ENCODE results near the gene LHFPL6. TPM values are rescaled to one million over a fixed set of nuclear protein-coding genes. Genes with fewer than 3 reads are reported as not detected.
A peak's percentile ranks its signal among the peaks of the same experiment; 100 is the strongest.

Gene LHFPL6
- total RNA-seq, 1 donor = 57.9 TPM

DNA sequence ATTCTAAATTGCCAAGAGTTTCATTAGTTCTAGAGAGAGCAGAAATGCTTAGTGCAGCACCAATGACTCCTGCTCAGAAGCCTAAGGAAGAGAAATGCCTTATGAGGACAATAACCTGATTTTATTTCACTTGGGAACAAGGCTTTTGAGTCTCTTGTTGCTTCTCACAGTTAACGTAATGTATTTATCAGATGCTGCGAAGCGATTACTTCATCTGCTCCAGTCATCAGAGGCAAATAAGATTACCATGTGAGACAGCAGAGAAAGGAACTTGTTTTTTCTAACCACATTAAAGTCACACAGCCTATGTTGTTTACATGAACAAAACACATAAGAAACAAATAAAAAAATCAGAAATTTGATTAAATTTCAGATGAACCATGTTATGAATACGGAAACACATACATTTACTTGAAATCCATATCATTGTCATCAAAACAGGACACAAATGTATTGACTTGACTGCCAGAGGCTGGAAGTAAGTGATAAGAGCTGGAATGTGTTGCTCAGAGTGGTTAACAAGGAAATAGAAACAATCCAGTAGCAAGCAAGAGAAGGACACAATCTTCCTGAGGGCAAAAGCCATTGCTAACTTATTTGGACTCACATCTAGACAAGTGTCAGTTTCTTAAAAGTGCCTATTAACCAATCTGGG is 147.3 kb downstream of the LHFPL6 start:
- DNase-seq (ENCODE audit: low read depth) = peak; percentile 68
- TF ChIP-seq, protein P1, sequence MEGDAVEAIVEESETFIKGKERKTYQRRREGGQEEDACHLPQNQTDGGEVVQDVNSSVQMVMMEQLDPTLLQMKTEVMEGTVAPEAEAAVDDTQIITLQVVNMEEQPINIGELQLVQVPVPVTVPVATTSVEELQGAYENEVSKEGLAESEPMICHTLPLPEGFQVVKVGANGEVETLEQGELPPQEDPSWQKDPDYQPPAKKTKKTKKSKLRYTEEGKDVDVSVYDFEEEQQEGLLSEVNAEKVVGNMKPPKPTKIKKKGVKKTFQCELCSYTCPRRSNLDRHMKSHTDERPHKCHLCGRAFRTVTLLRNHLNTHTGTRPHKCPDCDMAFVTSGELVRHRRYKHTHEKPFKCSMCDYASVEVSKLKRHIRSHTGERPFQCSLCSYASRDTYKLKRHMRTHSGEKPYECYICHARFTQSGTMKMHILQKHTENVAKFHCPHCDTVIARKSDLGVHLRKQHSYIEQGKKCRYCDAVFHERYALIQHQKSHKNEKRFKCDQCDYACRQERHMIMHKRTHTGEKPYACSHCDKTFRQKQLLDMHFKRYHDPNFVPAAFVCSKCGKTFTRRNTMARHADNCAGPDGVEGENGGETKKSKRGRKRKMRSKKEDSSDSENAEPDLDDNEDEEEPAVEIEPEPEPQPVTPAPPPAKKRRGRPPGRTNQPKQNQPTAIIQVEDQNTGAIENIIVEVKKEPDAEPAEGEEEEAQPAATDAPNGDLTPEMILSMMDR (IDR thresholded peaks at IDR 0.05; ENCODE audit: insufficient read depth, low read depth, low read length) = no peak
- no peak overlapping the region for H3K4me3 ChIP-seq (ENCODE audit: low read depth, low read length)

DNA sequence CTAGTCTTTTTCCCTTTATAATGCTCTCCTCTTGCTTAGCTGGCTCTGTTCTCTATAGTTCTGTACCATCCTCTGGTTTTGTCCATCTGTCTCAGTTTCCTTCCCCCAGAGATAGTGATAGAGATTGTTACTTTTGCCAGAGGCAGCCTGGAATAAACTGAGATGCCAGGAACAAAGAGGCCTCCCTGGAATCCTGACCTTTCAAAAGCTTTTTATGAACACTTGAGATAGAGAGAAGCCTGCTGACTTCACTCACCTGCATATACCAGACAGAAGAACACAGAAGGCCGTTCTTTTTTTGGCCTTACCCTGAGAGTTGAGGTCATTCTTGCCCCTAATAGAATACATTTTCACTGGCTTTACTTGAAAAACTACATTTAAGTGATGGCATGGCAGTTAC is 150.2 kb downstream of the LHFPL6 start:
- no peak for DNase-seq (ENCODE audit: low read depth)
- H3K4me3 ChIP-seq (ENCODE audit: low read depth, low read length) = no peak overlapping the region
- TF ChIP-seq, protein P1 (IDR thresholded peaks at IDR 0.05; ENCODE audit: insufficient read depth, low read depth, low read length) = no peak

DNA sequence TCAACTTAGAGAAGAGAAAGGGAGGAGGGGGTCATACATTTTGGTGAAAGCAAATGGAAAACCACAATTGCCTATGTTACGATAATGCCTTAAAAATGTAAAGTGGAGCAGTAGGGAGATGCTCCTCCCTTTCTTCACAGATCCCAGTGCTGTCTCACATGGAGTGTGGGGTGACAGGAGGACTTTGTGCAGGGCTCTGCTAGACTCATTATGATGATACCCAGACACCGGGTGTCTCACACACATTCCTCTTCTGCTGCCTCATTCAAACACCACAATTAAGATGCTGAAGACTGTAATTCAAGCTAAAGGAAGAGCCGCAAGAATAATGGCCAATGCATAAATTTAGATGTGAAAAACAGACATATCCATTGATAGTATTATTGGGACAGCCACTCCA is 150.6 kb downstream of the LHFPL6 start:
- no peak overlapping the region for H3K4me3 ChIP-seq (ENCODE audit: low read depth, low read length)
- TF ChIP-seq, protein P1 (IDR thresholded peaks at IDR 0.05; ENCODE audit: insufficient read depth, low read depth, low read length) = no peak
- DNase-seq (ENCODE audit: low read depth) = peak; percentile 68

DNA sequence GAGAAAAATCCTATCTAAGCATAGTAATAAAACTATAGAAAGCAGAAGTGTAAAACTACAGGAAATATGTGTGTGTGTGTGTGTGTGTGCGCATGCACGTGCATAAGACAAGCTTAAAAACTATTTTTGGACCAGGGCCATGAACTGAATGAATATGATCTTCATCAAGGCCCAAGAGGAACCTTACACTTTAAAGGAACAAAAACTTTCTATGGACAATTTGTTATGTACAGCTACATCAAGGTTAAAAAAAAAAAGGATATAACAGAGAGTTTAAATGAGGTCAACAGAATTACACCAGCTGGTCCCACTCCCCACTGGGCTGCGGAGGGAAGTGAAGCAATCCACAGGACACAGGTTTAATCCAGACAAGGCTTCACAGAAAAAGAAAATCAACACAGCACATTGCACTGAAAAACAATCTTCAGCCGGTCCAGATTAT is 151.1 kb downstream of the LHFPL6 start:
- DNase-seq (ENCODE audit: low read depth) = peak; percentile 75
- TF ChIP-seq, protein P1 (IDR thresholded peaks at IDR 0.05; ENCODE audit: insufficient read depth, low read depth, low read length) = no peak
- no peak overlapping the region for H3K4me3 ChIP-seq (ENCODE audit: low read depth, low read length)

DNA sequence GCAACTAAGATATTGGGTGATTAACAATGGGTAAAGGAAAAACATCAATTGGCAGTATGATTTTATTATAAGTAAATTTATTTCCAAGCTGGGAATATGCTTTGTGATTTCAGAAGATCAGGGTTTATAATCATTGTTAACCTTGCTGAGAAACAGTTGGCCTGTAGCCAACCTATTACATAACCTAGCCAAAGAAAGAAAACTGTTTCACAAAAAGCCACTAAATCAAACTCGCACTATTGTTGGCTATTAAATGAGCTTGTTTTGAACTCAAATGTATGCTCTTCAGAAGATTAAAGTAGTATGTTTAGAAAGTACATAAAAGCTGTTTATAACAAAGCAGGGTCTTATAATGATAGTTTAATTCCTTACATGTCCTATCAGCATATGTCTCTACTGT is 151.7 kb downstream of the LHFPL6 start:
- TF ChIP-seq, protein P1 (IDR thresholded peaks at IDR 0.05; ENCODE audit: insufficient read depth, low read depth, low read length) = no peak
- no peak overlapping the region for H3K4me3 ChIP-seq (ENCODE audit: low read depth, low read length)
- DNase-seq (ENCODE audit: low read depth) = peak; percentile 69

DNA sequence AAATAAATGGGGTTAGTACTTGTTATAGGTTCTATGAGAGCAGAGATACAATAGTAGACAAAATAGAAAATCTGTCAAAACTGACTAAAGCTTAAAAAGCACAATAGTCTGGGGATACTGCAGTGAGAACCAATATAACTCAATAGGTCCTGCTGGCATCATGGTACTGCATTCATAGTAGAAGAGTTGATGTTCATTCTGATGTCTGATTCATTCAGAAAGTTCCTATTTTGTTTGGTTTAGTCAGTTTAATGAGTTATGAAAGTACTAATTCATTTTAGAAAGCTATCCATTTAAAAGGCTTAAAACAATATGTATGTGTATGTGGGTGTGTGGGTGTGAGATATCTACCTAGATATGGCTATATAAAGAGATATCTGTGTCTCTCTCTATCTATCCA is 152.8 kb downstream of the LHFPL6 start:
- TF ChIP-seq, protein P1 (IDR thresholded peaks at IDR 0.05; ENCODE audit: insufficient read depth, low read depth, low read length) = no peak
- DNase-seq (ENCODE audit: low read depth) = no peak

DNA sequence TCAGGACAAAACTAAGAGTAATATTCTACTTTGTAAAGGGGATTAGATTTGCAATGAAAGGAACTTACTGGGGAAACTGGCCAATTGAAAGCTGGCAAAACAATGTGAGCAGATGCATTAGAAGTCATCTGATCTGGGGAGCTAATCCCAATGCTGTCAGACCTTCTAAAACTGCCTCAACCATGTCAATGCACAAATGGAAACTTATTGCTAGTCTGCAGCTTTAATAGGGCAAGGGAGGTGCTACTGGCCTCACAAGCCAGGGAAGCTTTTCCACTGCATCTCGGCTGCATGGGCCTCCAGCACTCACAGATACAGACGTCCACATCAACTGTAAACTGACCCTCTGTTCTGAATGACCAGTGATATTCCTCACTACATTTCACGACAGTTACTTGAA is 154.2 kb downstream of the LHFPL6 start:
- TF ChIP-seq, protein P1 (IDR thresholded peaks at IDR 0.05; ENCODE audit: insufficient read depth, low read depth, low read length) = no peak
- H3K4me3 ChIP-seq (ENCODE audit: low read depth, low read length) = no peak overlapping the region
- no peak for DNase-seq (ENCODE audit: low read depth)

More for the DNA sequence above, 152.8 kb downstream of the LHFPL6 start:
- no peak overlapping the region for H3K4me3 ChIP-seq (ENCODE audit: low read depth, low read length)

Data from fibroblast of villous mesenchyme (primary cell).